Epithelial cell of esophagus (primary cell): ENCODE data around the gene DOK7.

ENCODE experiments used
- DNase-seq: peaks from one replicate; pipeline ENCODE4 v3.0.0; 2010; ENCODE audit warnings: low read depth
- H3K4me3 ChIP-seq: 2 replicates; pipeline ENCODE4 v1.5.1; 2011; ENCODE audit warnings: mild to moderate bottlenecking, low read length, control low read depth
- TF ChIP-seq, protein P1 (sequence below): IDR thresholded peaks from 2 replicates; pipeline ENCODE4 v1.5.1; 2011; ENCODE audit warnings: low read depth, mild to moderate bottlenecking, low read length, control low read depth, inconsistent platforms; ENCODE audit not compliant: insufficient read depth; ENCODE audit errors: missing control alignments

Gene DOK7

DNA sequence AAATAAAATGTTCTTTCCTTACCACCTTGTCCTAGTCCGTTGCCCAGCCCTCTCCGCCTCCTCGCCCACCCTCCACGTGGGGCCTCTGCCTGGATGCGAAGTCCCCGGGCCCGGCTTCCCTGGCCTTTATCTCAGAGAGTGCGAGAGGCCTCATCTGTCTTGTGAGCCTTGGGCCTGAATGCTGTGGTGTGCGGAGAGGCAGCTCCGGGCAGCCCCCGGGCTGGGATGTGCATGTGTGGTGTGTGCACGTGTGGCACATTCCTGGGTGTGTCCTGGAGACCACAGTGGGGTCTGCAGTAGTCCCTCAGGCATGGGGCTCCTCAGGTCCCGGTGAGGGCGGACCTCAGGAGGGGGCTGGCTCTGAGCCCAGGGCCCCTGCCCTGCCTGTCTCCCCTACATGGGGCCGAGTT lies 31.4 kb downstream of the DOK7 start:
- no peak for DNase-seq
- H3K4me3 ChIP-seq = no peak overlapping the region
- TF ChIP-seq, protein P1, sequence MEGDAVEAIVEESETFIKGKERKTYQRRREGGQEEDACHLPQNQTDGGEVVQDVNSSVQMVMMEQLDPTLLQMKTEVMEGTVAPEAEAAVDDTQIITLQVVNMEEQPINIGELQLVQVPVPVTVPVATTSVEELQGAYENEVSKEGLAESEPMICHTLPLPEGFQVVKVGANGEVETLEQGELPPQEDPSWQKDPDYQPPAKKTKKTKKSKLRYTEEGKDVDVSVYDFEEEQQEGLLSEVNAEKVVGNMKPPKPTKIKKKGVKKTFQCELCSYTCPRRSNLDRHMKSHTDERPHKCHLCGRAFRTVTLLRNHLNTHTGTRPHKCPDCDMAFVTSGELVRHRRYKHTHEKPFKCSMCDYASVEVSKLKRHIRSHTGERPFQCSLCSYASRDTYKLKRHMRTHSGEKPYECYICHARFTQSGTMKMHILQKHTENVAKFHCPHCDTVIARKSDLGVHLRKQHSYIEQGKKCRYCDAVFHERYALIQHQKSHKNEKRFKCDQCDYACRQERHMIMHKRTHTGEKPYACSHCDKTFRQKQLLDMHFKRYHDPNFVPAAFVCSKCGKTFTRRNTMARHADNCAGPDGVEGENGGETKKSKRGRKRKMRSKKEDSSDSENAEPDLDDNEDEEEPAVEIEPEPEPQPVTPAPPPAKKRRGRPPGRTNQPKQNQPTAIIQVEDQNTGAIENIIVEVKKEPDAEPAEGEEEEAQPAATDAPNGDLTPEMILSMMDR = no peak

DNA sequence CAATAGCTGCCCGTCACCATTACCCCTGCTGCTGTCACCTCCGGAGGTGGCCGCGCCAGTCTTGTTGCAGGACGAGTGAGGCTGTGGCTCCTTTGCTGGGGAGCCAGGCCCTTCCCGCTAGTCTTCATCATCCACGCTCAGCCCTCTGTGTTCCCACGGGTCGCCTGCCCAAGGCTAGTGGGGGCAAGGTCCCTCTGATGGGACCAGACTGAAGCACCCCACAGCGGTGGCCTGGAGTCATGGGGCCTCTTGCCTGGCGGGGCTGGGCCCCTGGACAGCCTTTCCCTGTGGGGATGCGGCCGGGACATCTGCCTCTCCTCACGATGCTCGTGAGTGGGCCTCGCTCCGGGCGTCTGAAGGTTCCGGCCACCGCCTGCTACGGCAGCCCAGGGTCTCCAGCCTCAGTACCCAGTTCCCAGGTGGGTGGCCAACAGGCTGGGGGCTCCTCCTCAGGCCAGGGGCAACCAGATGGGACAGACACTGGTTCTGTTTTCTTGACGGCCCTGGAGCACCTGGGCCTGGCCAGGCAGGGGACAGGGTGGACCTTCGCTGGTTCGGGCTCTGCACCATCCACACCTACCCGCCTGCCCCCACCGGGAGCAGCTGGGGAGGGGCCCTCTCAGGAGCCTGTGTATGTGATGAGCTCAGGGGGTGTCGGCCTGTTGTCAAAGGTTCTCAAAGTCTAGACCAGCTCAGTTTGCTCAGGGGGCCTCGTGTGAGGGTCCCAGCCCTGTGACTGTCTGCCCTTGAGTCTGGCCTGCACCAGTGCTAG lies 32.3 kb downstream of the DOK7 start:
- TF ChIP-seq, protein P1 = no peak
- DNase-seq = no peak
- no peak overlapping the region for H3K4me3 ChIP-seq

DNA sequence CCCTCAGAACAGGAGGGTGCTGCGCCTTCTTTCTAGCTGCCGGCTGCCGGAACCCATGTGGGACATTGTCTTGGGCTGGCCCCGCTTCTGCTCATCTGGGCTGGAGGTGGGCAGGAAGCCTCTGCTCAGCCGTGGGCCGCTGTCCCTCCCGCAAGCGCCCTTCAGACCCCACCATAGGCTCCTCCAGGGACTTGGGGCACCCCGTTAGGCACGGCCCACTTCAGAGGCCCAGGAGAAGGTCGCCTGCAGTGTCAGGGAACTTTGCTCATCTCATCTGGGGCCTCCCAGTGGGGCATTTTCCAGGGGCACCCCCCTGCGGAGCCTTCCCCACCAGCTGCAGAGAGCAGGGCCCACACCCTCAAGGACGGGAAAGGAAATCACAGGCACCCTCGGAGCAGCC lies 32.9 kb downstream of the DOK7 start:
- no peak for DNase-seq
- TF ChIP-seq, protein P1 = no peak
- H3K4me3 ChIP-seq = no peak overlapping the region

DNA sequence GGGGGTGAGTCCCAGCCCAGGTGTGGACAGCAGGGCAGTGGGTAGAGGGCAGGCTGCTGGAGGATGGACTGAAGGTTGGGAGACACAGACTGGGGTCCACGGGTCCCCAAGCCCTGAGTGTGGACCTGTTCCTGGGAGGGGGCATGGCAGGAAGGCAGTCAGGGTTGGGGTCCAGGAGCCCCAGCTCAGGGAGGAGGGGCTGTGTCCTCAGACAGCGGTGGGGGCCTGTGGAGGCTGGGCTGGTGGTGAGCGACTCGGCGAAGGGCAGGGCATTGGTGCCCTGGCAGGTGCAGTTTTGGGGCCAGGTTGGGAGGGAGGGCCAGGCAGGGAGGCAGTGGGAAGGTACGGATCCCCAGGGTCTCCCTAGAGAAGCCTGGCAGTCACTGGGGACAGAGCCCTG lies 34.0 kb downstream of the DOK7 start:
- TF ChIP-seq, protein P1 = no peak
- H3K4me3 ChIP-seq = no peak overlapping the region
- no peak for DNase-seq

DNA sequence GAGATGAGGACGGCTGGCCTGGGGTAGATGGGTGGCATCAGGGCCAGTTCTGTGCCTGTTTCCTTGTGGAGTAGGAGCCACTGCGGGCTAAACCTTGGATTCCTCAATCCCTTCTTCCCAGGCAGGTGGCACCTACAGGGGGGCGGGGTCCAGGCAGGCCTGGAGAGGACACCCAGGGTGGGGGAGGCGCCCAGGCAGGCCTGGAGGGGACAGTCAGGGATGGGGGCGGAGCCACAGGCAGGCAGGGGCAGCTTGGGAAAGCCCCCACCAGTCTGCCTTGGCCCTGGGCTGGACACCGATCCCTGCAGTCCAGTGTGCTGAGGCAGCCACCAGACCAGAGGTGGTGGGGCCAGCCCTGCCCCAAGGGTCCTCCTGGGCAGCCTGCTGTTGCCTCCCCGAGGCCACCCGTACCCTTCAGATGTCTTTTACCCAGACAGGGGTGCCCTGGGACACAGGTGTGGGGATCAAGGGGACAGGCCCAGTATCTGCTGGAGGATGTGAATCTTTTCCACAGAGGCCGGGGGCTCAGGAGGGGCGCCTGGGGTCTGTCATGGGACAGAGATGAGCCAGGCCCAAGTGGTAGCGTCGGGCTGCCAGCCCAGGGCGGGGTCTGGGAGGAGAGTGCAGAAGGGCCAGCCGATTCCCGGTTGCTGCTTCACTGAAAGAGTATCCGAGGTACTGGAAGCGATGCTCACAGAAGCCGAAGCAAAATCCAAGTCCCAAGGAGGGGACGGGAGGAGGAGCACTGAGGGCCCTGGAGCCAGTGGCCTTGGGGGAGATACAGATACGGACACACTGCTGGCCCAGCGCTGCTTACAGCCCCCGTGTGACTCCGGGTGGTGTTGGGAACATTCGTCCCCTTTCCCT lies 34.6 kb downstream of the DOK7 start:
- TF ChIP-seq, protein P1 = no peak
- DNase-seq = no peak
- H3K4me3 ChIP-seq = no peak overlapping the region

DNA sequence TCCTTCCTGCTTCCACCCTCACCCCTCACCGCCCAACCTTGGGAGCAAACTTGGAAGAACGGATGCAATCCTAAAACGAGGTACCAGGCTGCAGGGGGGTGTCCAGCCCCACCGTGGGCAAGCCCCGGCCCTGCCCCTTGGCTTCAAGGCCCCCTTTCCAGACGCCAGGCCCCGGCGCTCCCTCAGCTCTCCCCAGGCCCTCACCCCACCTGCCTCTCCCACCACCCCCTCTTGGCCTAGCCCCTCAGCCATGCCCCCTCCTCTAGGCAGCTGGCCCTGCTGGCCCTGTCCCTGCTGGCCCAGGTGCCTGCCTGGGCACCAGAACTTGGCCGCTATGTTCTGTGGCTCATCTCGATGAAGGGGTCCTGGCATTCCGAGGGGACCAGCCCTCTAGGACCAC lies 35.3 kb downstream of the DOK7 start:
- TF ChIP-seq, protein P1 = no peak
- H3K4me3 ChIP-seq = no peak overlapping the region
- DNase-seq = no peak
